Measurements from ENCODE around the gene ABHD12.

ABHD12 gene

GRCh38 chr20:25288291-25289181, 102.1 kb downstream of the ABHD12 start:
- no peaks in the 10 kb centered on the region for H4K20me1 ChIP-seq (ENCODE audit: insufficient read depth, low read length)
- no peaks in the 10 kb centered on the region for H3K27me3 ChIP-seq (ENCODE audit: insufficient read depth, low read length)
- no peak overlapping the region for H3K4me3 ChIP-seq (ENCODE audit: low read depth, low read length, poor library complexity, severe bottlenecking)
- no peaks in the 10 kb centered on the region for H3K9me3 ChIP-seq (ENCODE audit: low read length)
- no peak overlapping the region for H3K4me2 ChIP-seq (ENCODE audit: low read length)
- no peak overlapping the region for H3K27ac ChIP-seq (ENCODE audit: low read depth, low read length, poor library complexity, severe bottlenecking)
- TF ChIP-seq CTCF (IDR thresholded peaks at IDR 0.05; ENCODE audit: low read length), result no peak
- no peak for TF ChIP-seq EZH2 (IDR thresholded peaks at IDR 0.05; ENCODE audit: borderline replicate concordance, low read length)
- no peak overlapping the region for H2AFZ ChIP-seq (ENCODE audit: low read length)
- no peak overlapping the region for H3K9ac ChIP-seq (ENCODE audit: low read length)
- no peaks in the 10 kb centered on the region for H3F3A ChIP-seq (ENCODE audit: insufficient read depth, low read length)
- H3K4me1 ChIP-seq (ENCODE audit: insufficient read depth, low read length, severe bottlenecking), result no peaks in the 10 kb centered on the region
- peaks cover 63% of the 10 kb centered on the region for H3K36me3 ChIP-seq (ENCODE audit: insufficient read depth, low read length)
- H3K79me2 ChIP-seq (ENCODE audit: insufficient read depth, low read length), result no peaks in the 10 kb centered on the region
- H3K9me2 ChIP-seq (ENCODE audit: low read depth, low read length), result no peaks in the 10 kb centered on the region

GRCh38 chr20:25287631-25288290, 102.9 kb downstream of the ABHD12 start:
- Histone ChIP-seq H3K9ac (ENCODE audit: low read length) (no peak overlapping the region), H3F3A (ENCODE audit: insufficient read depth, low read length) (no peaks in the 10 kb centered on the region), H3K27ac (ENCODE audit: low read depth, low read length, poor library complexity, severe bottlenecking) (no peak overlapping the region), H3K4me1 (ENCODE audit: insufficient read depth, low read length, severe bottlenecking) (no peaks in the 10 kb centered on the region), H3K4me3 (ENCODE audit: low read depth, low read length, poor library complexity, severe bottlenecking) (no peak overlapping the region), H3K79me2 (ENCODE audit: insufficient read depth, low read length) (no peaks in the 10 kb centered on the region), H2AFZ (ENCODE audit: low read length) (no peak overlapping the region), H3K9me3 (ENCODE audit: low read length) (no peaks in the 10 kb centered on the region), H3K36me3 (ENCODE audit: insufficient read depth, low read length) (peaks cover 67% of the 10 kb centered on the region), H3K27me3 (ENCODE audit: insufficient read depth, low read length) (no peaks in the 10 kb centered on the region), H4K20me1 (ENCODE audit: insufficient read depth, low read length) (no peaks in the 10 kb centered on the region), H3K4me2 (ENCODE audit: low read length) (no peak overlapping the region), H3K9me2 (ENCODE audit: low read depth, low read length) (no peaks in the 10 kb centered on the region)
- no peak for TF ChIP-seq EZH2 (IDR thresholded peaks at IDR 0.05; ENCODE audit: borderline replicate concordance, low read length)
- no peak for TF ChIP-seq CTCF (IDR thresholded peaks at IDR 0.05; ENCODE audit: low read length)

- Histone ChIP-seq H3K9me3 (ENCODE audit: low read length) (no peaks in the 10 kb centered on the region), H3K4me3 (ENCODE audit: low read depth, low read length, poor library complexity, severe bottlenecking) (no peak overlapping the region), H3K27me3 (ENCODE audit: insufficient read depth, low read length) (no peaks in the 10 kb centered on the region), H3K27ac (ENCODE audit: low read depth, low read length, poor library complexity, severe bottlenecking) (no peak overlapping the region), H3K36me3 (ENCODE audit: insufficient read depth, low read length) (peaks cover 67% of the 10 kb centered on the region), H3K4me1 (ENCODE audit: insufficient read depth, low read length, severe bottlenecking) (peaks cover 8% of the 10 kb centered on the region), H3K9ac (ENCODE audit: low read length) (no peak overlapping the region), H3F3A (ENCODE audit: insufficient read depth, low read length) (no peaks in the 10 kb centered on the region), H4K20me1 (ENCODE audit: insufficient read depth, low read length) (no peaks in the 10 kb centered on the region), H2AFZ (ENCODE audit: low read length) (no peak overlapping the region), H3K9me2 (ENCODE audit: low read depth, low read length) (no peaks in the 10 kb centered on the region), H3K4me2 (ENCODE audit: low read length) (no peak overlapping the region), H3K79me2 (ENCODE audit: insufficient read depth, low read length) (no peaks in the 10 kb centered on the region)
- TF ChIP-seq CTCF (IDR thresholded peaks at IDR 0.05; ENCODE audit: low read length) (no peak), EZH2 (IDR thresholded peaks at IDR 0.05; ENCODE audit: borderline replicate concordance, low read length) (no peak)
Observed at GRCh38 chr20:25286917-25287316, 103.7 kb downstream of the ABHD12 start.

Data from OCI-LY1 (cell line).